Colonic mucosa (tissue), 4 donors: ENCODE measurements around the gene KRT6B. TPM values are rescaled to one million over a fixed set of nuclear protein-coding genes. Genes with fewer than 3 reads are reported as not detected.
"Not testable (repeated sequence)": the region's sequence is repeated elsewhere in the genome, so short reads cannot be mapped to it uniquely, and the experiment has no call there.

Source experiments
- DNase-seq: peaks from one replicate; pipeline ENCODE4 v3.0.0-alpha.2; 2020
- H3K27ac ChIP-seq: fragments of 200-600 bp; one replicate; pipeline ENCODE4 v1.8.0; 2021
- H3K27me3 ChIP-seq: fragments of 200-600 bp; one replicate; pipeline ENCODE4 v1.8.0; 2021
- H3K36me3 ChIP-seq: fragments of 200-600 bp; one replicate; pipeline ENCODE4 v1.8.0; 2021
- H3K4me1 ChIP-seq: fragments of 200-600 bp; one replicate; pipeline ENCODE4 v1.8.0; 2021; ENCODE audit warnings: mild to moderate bottlenecking
- H3K4me3 ChIP-seq: fragments of 200-600 bp; one replicate; pipeline ENCODE4 v1.8.0; 2021
- H3K9ac ChIP-seq, 2 donors: one replicate each; pipeline ENCODE4 v1.7.0; 2013; ENCODE audit warnings: control low read depth in 2 of 2, low read depth in 2 of 2, low read length in 2 of 2
- H3K9me3 ChIP-seq: fragments of 200-600 bp; one replicate; pipeline ENCODE4 v1.8.0; 2021
- CTCF ChIP-seq: fragments of 200-600 bp; IDR thresholded peaks from one replicate; pipeline ENCODE4 v1.8.0; 2022; ENCODE audit warnings: antibody characterized with exemption, mild to moderate bottlenecking
- intact Hi-C: fragments of 100-400 bp; cut with DNase I; formaldehyde crosslinking; loops from one replicate; pipeline ENCODE4 v1.14.1; 2022
- total RNA-seq, 2 donors: library from RNA; stranded (reverse); fragmentation: NEBNext Ultra II Directional in 1 of 2; extraction: Animal tissue kit (Norgen Biotek cat#: 25700) in 1 of 2; gene quantifications; one replicate each; pipeline ENCODE4 v1.2.1, GENCODE V29; 2021
- donor health status: healthy.
- donor health status: DM: no; HTN: no; CAD: no.
- donor health status: DM: no; HTN: no; CAD: no.

The KRT6B gene
- total RNA-seq, 2 donors from 2014 or later: 0.13 to 1.4 TPM

DNA sequence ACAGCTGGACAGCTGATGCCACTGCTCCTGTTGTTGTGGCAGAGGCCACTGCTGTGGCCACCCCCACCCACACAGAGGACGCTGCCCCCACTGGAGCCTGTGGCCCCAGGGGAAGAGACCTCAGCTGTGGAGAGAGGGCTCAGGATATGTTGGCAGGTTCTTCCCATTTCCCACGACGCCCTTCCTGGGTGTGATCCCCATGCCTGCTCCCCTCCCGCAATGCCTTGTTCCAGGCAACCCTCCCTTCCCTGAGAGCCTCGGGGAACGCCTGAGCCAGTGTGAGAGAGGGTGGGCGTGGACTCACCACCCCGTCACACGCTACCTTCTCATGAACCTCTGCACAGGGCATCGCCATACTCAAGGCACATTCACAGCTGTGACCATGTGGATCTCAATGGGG is 40.1 kb downstream of the KRT6B start:
- no peak for TF ChIP-seq CTCF
- DNase-seq: no peak
- Histone ChIP-seq H3K9me3 (no peaks in the 10 kb centered on the region), H3K4me3 (no peak overlapping the region), H3K27me3 (no peaks in the 10 kb centered on the region), H3K36me3 (no peaks in the 10 kb centered on the region), H3K9ac (no peak overlapping the region), H3K27ac (no peak overlapping the region), H3K4me1 (no peaks in the 10 kb centered on the region)
- intact Hi-C loops: no loop called here

DNA sequence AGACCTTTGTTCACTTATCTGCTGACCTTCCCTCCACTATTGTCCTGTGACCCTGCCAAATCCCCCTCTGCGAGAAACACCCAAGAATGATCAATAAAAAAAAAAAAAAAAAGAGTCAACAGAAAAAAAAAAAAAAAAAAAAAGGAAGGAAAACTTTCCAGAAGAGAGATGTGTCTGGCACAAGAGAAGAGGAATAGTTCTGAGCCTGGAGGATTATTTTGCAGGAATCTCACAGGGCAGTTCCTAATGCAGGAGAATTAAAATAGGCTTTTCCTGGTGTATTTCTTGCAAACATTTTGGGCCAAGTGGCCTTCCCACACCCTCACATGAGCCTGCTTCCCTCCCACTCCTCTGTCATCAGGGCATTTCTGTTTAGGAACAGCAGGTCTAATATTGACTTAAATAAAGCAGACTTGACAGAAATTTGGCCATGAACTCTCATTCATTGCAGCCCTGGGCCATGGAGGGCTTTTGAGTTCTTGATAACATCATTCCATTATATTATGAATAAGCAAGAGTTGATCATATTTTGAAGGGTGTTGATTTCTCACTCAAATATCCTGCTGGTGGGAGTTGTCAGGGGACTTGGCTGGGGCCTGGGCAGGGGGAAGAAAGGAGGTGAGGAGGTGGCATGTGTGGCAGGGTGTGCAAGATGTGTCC is 41.2 kb downstream of the KRT6B start:
- intact Hi-C loops, H3K27me3 ChIP-seq, H3K9ac ChIP-seq, H3K9me3 ChIP-seq, DNase-seq, H3K36me3 ChIP-seq, H3K4me3 ChIP-seq, H3K4me1 ChIP-seq, H3K27ac ChIP-seq: not testable (repeated sequence)

- no peak overlapping the region for H3K4me3 ChIP-seq
- no peaks in the 10 kb centered on the region for H3K4me1 ChIP-seq
- intact Hi-C loops: no loop called here
- H3K27me3 ChIP-seq: no peaks in the 10 kb centered on the region
- no peak for DNase-seq
- H3K9me3 ChIP-seq: no peaks in the 10 kb centered on the region
- no peaks in the 10 kb centered on the region for H3K36me3 ChIP-seq
- no peak for TF ChIP-seq CTCF
- no peak overlapping the region for H3K9ac ChIP-seq
- H3K27ac ChIP-seq: no peak overlapping the region
These were observed 44.0 kb downstream of the KRT6B start for GRCh38 chr12:52407918-52408317.

DNA sequence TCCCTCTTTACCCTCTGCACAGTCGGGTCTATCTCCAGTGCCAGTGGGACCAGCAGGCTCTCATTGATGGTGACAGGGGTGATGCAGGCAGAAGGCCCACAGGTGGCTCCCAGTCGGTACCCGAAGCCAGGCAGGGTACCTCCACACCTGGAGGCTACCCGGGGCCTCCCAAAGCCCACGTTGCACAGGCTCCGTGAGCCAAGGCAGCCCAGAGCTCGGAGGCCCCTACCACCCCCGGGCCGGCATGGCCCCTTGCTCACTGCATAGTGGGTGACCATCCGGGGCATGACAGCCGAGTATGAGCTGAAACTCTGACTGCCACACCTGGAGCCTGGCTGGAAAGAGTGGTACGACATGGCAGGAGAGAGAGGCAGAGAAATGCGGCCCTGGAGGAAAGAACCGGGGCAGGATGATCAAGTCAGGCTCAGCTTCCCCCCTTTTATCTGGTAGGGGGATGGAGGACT is 46.0 kb downstream of the KRT6B start, which contains the start of gene KRT82:
Gene KRT82, minus strand, starts transcription at position 414 of the 464 bp plus-strand sequence. Its CDS starts 58 bp downstream, at position 356.
- intact Hi-C loops: no loop called here
- no peak for TF ChIP-seq CTCF
- H3K27me3 ChIP-seq: no peaks in the 10 kb centered on the region
- no peaks in the 10 kb centered on the region for H3K9me3 ChIP-seq
- no peak within 1 kb of the TSS for H3K9ac ChIP-seq
- no peaks in the 10 kb centered on the region for H3K4me1 ChIP-seq
- H3K27ac ChIP-seq: no peak within 1 kb of the TSS
- DNase-seq: no peak
- H3K36me3 ChIP-seq: no peaks in the 10 kb centered on the region
- H3K4me3 ChIP-seq: no peak within 1 kb of the TSS

- Histone ChIP-seq H3K4me3 (no peak overlapping the region), H3K27ac (no peak overlapping the region), H3K9me3 (no peaks in the 10 kb centered on the region), H3K36me3 (no peaks in the 10 kb centered on the region), H3K4me1 (no peaks in the 10 kb centered on the region), H3K27me3 (no peaks in the 10 kb centered on the region), H3K9ac (no peak overlapping the region)
- no peak for TF ChIP-seq CTCF
- no peak for DNase-seq
- intact Hi-C loops: no loop called here
These were observed 47.0 kb downstream of the KRT6B start for GRCh38 chr12:52404951-52405350.

GRCh38 chr12:52403561-52403960 is 48.4 kb downstream of the KRT6B start:
- H3K36me3 ChIP-seq: no peaks in the 10 kb centered on the region

More at GRCh38 chr12:52403561-52403960, 48.4 kb downstream of the KRT6B start:
- TF ChIP-seq CTCF: no peak
- Histone ChIP-seq H3K4me1 (no peaks in the 10 kb centered on the region), H3K9me3 (no peaks in the 10 kb centered on the region), H3K4me3 (no peak overlapping the region), H3K27ac (no peak overlapping the region), H3K9ac (no peak overlapping the region), H3K27me3 (no peaks in the 10 kb centered on the region)
- no peak for DNase-seq
- intact Hi-C loops: no loop called here
